Adrenal gland (tissue), 12 donors: ENCODE data around the gene PRKAR1B. TPM values are rescaled to one million over a fixed set of nuclear protein-coding genes. Genes with fewer than 3 reads are reported as not detected.
A peak's percentile ranks its signal among the peaks of the same experiment; 100 is the strongest.

Source experiments
- DNase-seq, 7 donors: peaks; one replicate each; pipeline ENCODE4 v3.0.0-alpha.2; 2019 to 2020
- H3K27ac ChIP-seq, 5 donors: fragments of 200-600 bp; sonication (generic) in 4 of 5; 1 replicate in 3 of 5; 2 replicates in 2 of 5; pipeline versions ENCODE4 v1.5.1 to v1.8.0; 2016 to 2020; ENCODE audit warnings: mild to moderate bottlenecking in 1 of 5
- H3K27me3 ChIP-seq: fragments of 200-600 bp; 2 replicates; pipeline ENCODE4 v1.8.0; 2021
- H3K36me3 ChIP-seq, 2 donors: fragments of 200-600 bp; replicated peaks in 1 of 2; 1 replicate in 1 of 2; 2 replicates in 1 of 2; pipeline versions ENCODE4 v1.5.1 to v1.8.0; 2018 to 2022
- H3K4me1 ChIP-seq, 2 donors: fragments of 200-600 bp; replicated peaks in 1 of 2; 1 replicate in 1 of 2; 2 replicates in 1 of 2; pipeline versions ENCODE4 v1.5.1 to v1.8.0; 2018 to 2021
- H3K4me3 ChIP-seq, 4 donors: fragments of 200-600 bp; sonication (generic) in 3 of 4; one replicate each; pipeline ENCODE4 v1.5.1; 2016 to 2018
- H3K9me3 ChIP-seq, 3 donors: fragments of 200-600 bp; sonication (generic) in 1 of 3; replicated peaks in 1 of 3; 1 replicate in 2 of 3; 2 replicates in 1 of 3; pipeline versions ENCODE4 v1.5.1 to v1.8.0; 2016 to 2021
- POLR2A ChIP-seq, 2 donors: fragments of 450-650 bp; IDR thresholded peaks; one replicate each; pipeline ENCODE4 v1.6.1; 2017; ENCODE audit warnings: antibody characterized with exemption in 2 of 2, mild to moderate bottlenecking in 2 of 2, moderate library complexity in 1 of 2
- WGBS, 4 donors: extraction: QIAGEN DNeasy Blood & Tissue Kit in 2 of 4; methylation state at CpG; one replicate each; pipeline versions ENCODE4 v1.1.5 to v1.1.7; 2013 to 2017; 5-methylcytosine and 5-hydroxymethylcytosine counted together
- intact Hi-C, 2 donors: fragments of 100-400 bp; cut with DNase I; formaldehyde crosslinking; loops; one replicate each; pipeline versions ENCODE4 v1.14.1 to v1.15.0; 2022 to 2023
- polyA plus RNA-seq, 3 donors: library from polyadenylated mRNA; stranded (reverse); fragments of 200-250 nt in 2 of 3; fragments of 350-450 nt in 1 of 3; fragmentation: Illumina TruSeq in 1 of 3; extraction: RNeasy Lipid Tissue Mini Kit (QIAGEN cat#74804) in 1 of 3; gene quantifications; one replicate each; pipeline ENCODE4 v1.2.3, GENCODE V29; 2013 to 2014
- total RNA-seq, 9 donors: library from RNA; depleted of rRNA in 4 of 9; stranded (reverse); fragments of >200 nt in 4 of 9; fragments of 120-200 nt in 1 of 9; fragmentation: NEBNext Ultra II Directional in 1 of 9; extraction: Animal tissue kit (Norgen Biotek cat#: 25700) in 1 of 9; gene quantifications; one replicate each; pipeline versions ENCODE4 v1.1.0 to v1.2.4, GENCODE V29; 2013 to 2023
- TF ChIP-seq, protein P1 (sequence below), 6 experiments: fragments of 450-650 bp in 4 of 6; fragments of 200-600 bp in 2 of 6; sonication (generic) in 1 of 6; IDR thresholded peaks; 1 replicate in 5 of 6; 2 replicates in 1 of 6; pipeline versions ENCODE4 v1.5.1 to v1.8.0; 2016 to 2021; ENCODE audit warnings: antibody characterized with exemption in 6 of 6, mild to moderate bottlenecking in 2 of 6, moderate library complexity in 1 of 6
- donor health status: healthy with polysubstance abuse.
- donor health status: Bipolar disorder and iron deficiency.
- donor health status: DM: yes; HTN: yes; CAD: no.
- donor health status: DM: no; HTN: no; CAD: no.
- donor health status: DM: no; HTN: no; CAD: no.
- donor health status: DM: yes; HTN: yes; CAD: no.

Gene PRKAR1B
- total and polyA plus RNA-seq, 12 donors, result 5.2 to 21.5 (median 11.7) TPM

DNA sequence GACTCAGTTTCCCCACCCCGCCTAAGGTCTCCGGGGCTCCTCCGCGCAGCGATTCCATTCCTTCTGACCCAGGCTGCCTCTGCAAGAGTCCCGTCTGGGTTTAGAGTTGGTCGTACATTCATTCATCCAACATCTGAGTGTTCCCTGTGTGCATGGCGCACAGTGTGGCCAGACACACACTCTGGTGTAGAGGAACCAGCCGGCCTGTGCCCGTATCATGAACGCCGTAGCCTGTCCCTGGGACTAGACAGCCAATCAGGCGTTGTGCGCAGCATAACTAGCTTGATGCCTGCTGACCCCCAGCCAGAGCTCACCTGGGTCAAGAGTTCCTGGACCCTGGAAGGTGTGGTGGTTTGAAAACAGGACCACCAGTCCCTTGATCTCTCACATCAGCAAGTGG, 186.5 kb downstream of the PRKAR1B start:
- Histone ChIP-seq H3K36me3 (no peaks in the 10 kb centered on the region), H3K9me3 (no peaks in the 10 kb centered on the region), H3K27ac (no peak overlapping the region), H3K4me3 (no peak overlapping the region), H3K4me1 (peaks cover 10 to 13% of the 10 kb centered on the region in 2 donors), H3K27me3 (no peaks in the 10 kb centered on the region)
- DNase-seq, result no peak
- intact Hi-C loops, result no loop called here
- WGBS, 4 donors, result 93 to 100% (median 97%) methylated on average over 7 to 14 of the region's 14 CpGs
- TF ChIP-seq POLR2A (IDR thresholded peaks at IDR 0.05), result no peak
- TF ChIP-seq, protein P1, sequence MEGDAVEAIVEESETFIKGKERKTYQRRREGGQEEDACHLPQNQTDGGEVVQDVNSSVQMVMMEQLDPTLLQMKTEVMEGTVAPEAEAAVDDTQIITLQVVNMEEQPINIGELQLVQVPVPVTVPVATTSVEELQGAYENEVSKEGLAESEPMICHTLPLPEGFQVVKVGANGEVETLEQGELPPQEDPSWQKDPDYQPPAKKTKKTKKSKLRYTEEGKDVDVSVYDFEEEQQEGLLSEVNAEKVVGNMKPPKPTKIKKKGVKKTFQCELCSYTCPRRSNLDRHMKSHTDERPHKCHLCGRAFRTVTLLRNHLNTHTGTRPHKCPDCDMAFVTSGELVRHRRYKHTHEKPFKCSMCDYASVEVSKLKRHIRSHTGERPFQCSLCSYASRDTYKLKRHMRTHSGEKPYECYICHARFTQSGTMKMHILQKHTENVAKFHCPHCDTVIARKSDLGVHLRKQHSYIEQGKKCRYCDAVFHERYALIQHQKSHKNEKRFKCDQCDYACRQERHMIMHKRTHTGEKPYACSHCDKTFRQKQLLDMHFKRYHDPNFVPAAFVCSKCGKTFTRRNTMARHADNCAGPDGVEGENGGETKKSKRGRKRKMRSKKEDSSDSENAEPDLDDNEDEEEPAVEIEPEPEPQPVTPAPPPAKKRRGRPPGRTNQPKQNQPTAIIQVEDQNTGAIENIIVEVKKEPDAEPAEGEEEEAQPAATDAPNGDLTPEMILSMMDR (IDR thresholded peaks at IDR 0.05), result no peak

DNA sequence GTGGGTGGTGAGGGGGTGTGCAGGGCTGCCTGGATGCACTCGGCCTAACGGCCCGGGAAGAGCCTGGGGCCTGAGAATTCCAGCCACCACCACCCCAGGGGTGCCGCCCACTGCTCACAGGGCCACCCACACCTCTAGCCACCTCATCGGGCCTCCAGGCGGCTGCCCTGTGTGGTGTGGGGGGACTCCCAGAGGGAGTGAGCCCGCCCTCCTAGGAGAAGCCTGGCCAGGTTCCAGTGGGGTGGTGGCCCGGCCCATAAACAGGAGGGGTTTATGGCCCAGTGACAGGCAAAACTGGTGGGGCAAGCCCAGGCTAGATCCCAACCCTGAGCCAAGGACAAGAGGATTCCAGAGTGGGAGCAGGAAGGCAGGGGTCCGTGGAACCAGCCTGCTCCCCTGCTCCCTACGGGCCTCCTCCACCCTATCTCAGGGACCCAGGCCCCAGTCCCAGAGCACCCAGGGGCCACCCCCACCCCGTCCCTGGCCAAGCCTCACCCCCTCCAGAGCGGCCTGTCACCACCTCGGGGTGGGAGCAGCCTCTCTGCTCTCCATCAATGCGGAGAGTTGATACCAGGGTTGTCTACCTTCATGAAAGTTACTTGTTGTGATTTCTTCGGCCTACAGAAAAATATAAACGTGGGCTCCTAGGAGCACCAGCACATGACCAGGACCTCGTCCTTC, 187.2 kb downstream of the PRKAR1B start:
- Histone ChIP-seq H3K4me1 (peaks cover 10 to 13% of the 10 kb centered on the region in 2 donors), H3K27ac (no peak overlapping the region), H3K4me3 (no peak overlapping the region), H3K36me3 (no peaks in the 10 kb centered on the region), H3K27me3 (no peaks in the 10 kb centered on the region), H3K9me3 (no peaks in the 10 kb centered on the region)
- no peak for DNase-seq
- 84 to 97% (median 91%) methylated on average over 7 to 17 of the region's 17 CpGs for WGBS, 4 donors
- TF ChIP-seq, protein P1 (IDR thresholded peaks at IDR 0.05), result no peak
- no peak for TF ChIP-seq POLR2A (IDR thresholded peaks at IDR 0.05)
- intact Hi-C loops, result no loop called here

DNA sequence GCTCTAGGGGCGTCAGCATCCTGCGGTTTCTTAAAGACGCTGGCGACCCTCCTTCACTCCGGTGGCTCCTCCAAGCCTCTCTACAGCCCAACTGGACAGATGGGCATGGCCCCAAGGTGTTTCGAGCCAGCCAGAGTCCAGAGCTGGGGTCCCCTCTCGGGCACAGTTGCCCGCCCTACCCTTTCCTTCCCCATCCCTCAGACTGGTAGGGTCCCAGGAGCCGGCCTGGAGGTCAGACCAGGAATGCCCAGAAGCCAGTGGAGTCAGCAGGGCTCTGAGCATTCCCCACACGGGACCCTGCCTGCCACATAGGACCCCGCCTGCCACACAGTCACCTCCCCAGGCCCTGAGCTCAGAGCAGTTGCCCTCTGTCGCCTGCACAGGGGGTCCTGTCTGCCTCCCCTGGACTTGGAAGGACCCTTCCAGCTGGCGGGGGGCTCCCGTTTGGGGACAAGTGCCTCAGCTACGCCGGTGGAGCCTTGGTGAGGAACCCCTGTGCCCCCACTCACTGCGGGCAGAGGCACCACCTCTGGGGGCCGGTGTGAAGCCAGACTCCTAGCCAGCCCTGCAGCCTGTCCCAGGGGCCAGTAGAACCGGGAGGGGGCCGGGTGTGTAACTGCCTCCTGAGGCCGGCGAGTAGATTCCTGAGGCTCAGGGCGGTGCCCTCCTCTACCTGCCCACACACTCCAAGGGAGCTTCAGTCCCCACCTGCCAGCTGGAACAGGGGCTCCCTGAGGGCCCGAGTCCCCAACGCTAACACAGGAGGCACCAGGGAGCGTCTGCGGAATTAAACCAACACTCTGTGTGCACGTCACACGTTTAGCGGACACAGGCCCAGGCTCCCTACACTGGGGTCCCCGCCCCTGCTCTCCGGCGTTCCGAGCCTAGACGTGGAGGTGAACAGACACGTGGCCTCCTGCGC, 188.1 kb downstream of the PRKAR1B start:
- no peak for DNase-seq
- Histone ChIP-seq H3K27ac (peak overlapping the region in 2 of 5 donors; percentile 35 to 36), H3K36me3 (no peaks in the 10 kb centered on the region), H3K9me3 (no peaks in the 10 kb centered on the region), H3K27me3 (no peaks in the 10 kb centered on the region), H3K4me3 (no peak overlapping the region), H3K4me1 (peaks cover 10 to 13% of the 10 kb centered on the region in 2 donors)
- intact Hi-C loops, result no loop called here
- 87 to 95% (median 89%) methylated on average over 19 to 37 of the region's 37 CpGs for WGBS, 4 donors
- no peak for TF ChIP-seq POLR2A (IDR thresholded peaks at IDR 0.05)
- TF ChIP-seq, protein P1 (IDR thresholded peaks at IDR 0.05), result no peak

DNA sequence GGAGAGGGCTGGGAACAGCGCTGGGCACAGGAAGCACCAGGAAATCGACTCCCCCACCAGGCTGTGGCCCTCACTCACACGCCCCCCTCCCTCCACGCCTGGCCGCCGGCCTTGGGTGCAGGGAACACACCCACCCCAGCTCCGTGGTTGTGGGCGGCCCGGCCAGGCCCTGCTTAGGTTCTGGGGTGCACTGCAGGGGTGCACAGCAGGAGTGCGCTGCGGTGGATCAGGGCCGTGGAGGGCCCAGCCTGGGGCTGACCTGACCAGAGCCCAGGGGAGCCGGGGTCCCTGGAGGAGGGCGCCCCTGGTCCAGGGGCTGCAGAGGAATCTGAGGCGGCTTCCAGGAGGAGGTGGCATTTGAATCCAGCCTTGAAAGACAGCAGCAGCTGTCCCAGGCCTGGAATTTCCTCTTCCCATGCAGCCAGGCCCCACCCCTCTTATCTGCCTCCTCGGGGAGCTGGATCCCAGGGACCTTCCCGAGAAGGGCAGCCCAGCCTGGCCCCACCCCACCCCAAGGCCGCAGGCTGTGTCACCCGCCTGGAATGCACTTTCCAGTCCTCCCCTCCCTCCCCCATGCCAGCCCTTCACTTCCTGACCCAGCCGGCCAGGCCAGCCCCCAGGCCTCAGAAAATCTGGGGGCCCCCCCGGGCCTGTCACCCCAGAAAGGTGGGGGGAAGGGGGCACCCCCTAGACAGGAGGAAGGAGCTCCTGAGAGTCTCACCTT, 189.0 kb downstream of the PRKAR1B start:
- TF ChIP-seq, protein P1 (IDR thresholded peaks at IDR 0.05), result no peak
- 15 to 34% (median 30%) methylated on average over 15 to 21 of the region's 21 CpGs; no CpG with 5 or more reads in 1 of the 4 donors for WGBS, 4 donors

More for the DNA sequence above, 189.0 kb downstream of the PRKAR1B start:
- H3K36me3 ChIP-seq, result no peaks in the 10 kb centered on the region
- H3K4me1 ChIP-seq, result peaks cover 6 to 13% of the 10 kb centered on the region in 2 donors
- intact Hi-C loops, result no loop called here
- H3K27ac ChIP-seq, result peak overlapping the region in 2 of 5 donors; percentile 35 to 36
- DNase-seq, result peak; percentile 86 to 96 (median 93)
- H3K27me3 ChIP-seq, result no peaks in the 10 kb centered on the region
- H3K9me3 ChIP-seq, result no peaks in the 10 kb centered on the region
- no peak overlapping the region for H3K4me3 ChIP-seq
